H9 (cell line): ENCODE results near the gene MYL6B. TPM values are rescaled to one million over a fixed set of nuclear protein-coding genes. Genes with fewer than 3 reads are reported as not detected.

ENCODE experiments used
- DNase-seq: peaks from one replicate; pipeline ENCODE4 v3.0.0-alpha.2; 2017
- H2AFZ ChIP-seq: one replicate; pipeline ENCODE4 v1.6.1; 2013; ENCODE audit warnings: mild to moderate bottlenecking, low read length, control low read depth, moderate library complexity
- H2AK5ac ChIP-seq: 2 replicates; pipeline ENCODE4 v1.6.1; 2013; ENCODE audit warnings: low read length, control low read depth, mixed read lengths; ENCODE audit not compliant: insufficient read length
- H2BK120ac ChIP-seq: one replicate; pipeline ENCODE4 v1.6.1; 2013; ENCODE audit warnings: low read depth, mild to moderate bottlenecking, low read length, control low read depth, inconsistent platforms; ENCODE audit not compliant: poor library complexity, severe bottlenecking
- H2BK12ac ChIP-seq: 2 replicates; pipeline ENCODE4 v1.6.1; 2013; ENCODE audit warnings: low read length, control low read depth, mixed read lengths, low read depth; ENCODE audit not compliant: insufficient read length
- H2BK15ac ChIP-seq: 2 replicates; pipeline ENCODE4 v1.6.1; 2013; ENCODE audit warnings: low read depth, low read length, control low read depth
- H2BK20ac ChIP-seq: one replicate; pipeline ENCODE4 v1.6.1; 2013; ENCODE audit warnings: low read depth, mild to moderate bottlenecking, low read length, control low read depth, inconsistent platforms; ENCODE audit not compliant: poor library complexity, severe bottlenecking
- H2BK5ac ChIP-seq: 2 replicates; pipeline ENCODE4 v1.6.1; 2013; ENCODE audit warnings: low read length, control low read depth, mixed read lengths; ENCODE audit not compliant: insufficient read length
- H3K14ac ChIP-seq: 2 replicates; pipeline ENCODE4 v1.6.1; 2013; ENCODE audit warnings: low read length, control low read depth; ENCODE audit not compliant: insufficient read depth
- H3K18ac ChIP-seq: 2 replicates; pipeline ENCODE4 v1.6.1; 2013; ENCODE audit warnings: low read depth, mild to moderate bottlenecking, mixed read lengths, low read length, control low read depth; ENCODE audit not compliant: insufficient read length
- H3K23ac ChIP-seq: 2 replicates; pipeline ENCODE4 v1.6.1; 2013; ENCODE audit warnings: low read length, control low read depth, mixed read lengths, low read depth; ENCODE audit not compliant: insufficient read length
- H3K23me2 ChIP-seq: 2 replicates; pipeline ENCODE4 v1.6.1; 2013; ENCODE audit warnings: low read depth, mild to moderate bottlenecking, mixed read lengths, low read length, control low read depth; ENCODE audit not compliant: insufficient read length, poor library complexity, severe bottlenecking
- H3K27ac ChIP-seq: 2 replicates; pipeline ENCODE4 v1.5.1; 2013; ENCODE audit warnings: low read length, control low read depth, mixed read lengths, low read depth; ENCODE audit not compliant: insufficient read length
- H3K27me3 ChIP-seq: 2 replicates; pipeline ENCODE4 v1.6.1; 2013; ENCODE audit warnings: low read length, control low read depth, inconsistent platforms; ENCODE audit not compliant: insufficient read depth
- H3K4ac ChIP-seq: 2 replicates; pipeline ENCODE4 v1.6.1; 2013; ENCODE audit warnings: low read depth, mild to moderate bottlenecking, control low read depth, inconsistent platforms, low read length, moderate library complexity
- H3K4me1 ChIP-seq: 2 replicates; pipeline ENCODE4 v1.6.1; 2013; ENCODE audit warnings: low read length, control low read depth, inconsistent platforms; ENCODE audit not compliant: insufficient read depth
- H3K4me2 ChIP-seq: 2 replicates; pipeline ENCODE4 v1.6.1; 2013; ENCODE audit warnings: low read length, control low read depth, mixed read lengths; ENCODE audit not compliant: insufficient read length, insufficient read depth
- H3K56ac ChIP-seq: 2 replicates; pipeline ENCODE4 v1.6.1; 2013; ENCODE audit warnings: low read depth, mild to moderate bottlenecking, mixed read lengths, low read length, control low read depth; ENCODE audit not compliant: insufficient read length
- H3K79me1 ChIP-seq: 2 replicates; pipeline ENCODE4 v1.6.1; 2013; ENCODE audit warnings: low read depth, mild to moderate bottlenecking, moderate library complexity, low read length, control low read depth, inconsistent platforms; ENCODE audit not compliant: insufficient read depth, poor library complexity, severe bottlenecking
- H3K79me2 ChIP-seq: 2 replicates; pipeline ENCODE4 v1.6.1; 2013; ENCODE audit warnings: low read length, control low read depth, inconsistent platforms; ENCODE audit not compliant: insufficient read depth
- H3K9ac ChIP-seq: 2 replicates; pipeline ENCODE4 v1.6.1; 2013; ENCODE audit warnings: low read length, control low read depth, mixed read lengths; ENCODE audit not compliant: insufficient read length; ENCODE audit errors: extremely low read depth
- H3K9me3 ChIP-seq: one replicate; pipeline ENCODE4 v1.6.1; 2013; ENCODE audit warnings: low read depth, low read length, inconsistent platforms; ENCODE audit not compliant: control insufficient read depth
- H3T11ph ChIP-seq: one replicate; pipeline ENCODE4 v1.6.1; 2013; ENCODE audit warnings: mild to moderate bottlenecking, low read length, control low read depth, inconsistent platforms
- H4K20me1 ChIP-seq: one replicate; pipeline ENCODE4 v1.6.1; 2013; ENCODE audit not compliant: control insufficient read depth, insufficient read length, insufficient read depth
- H4K5ac ChIP-seq: 2 replicates; pipeline ENCODE4 v1.6.1; 2013; ENCODE audit warnings: low read depth, mild to moderate bottlenecking, mixed read lengths, low read length, control low read depth; ENCODE audit not compliant: insufficient read length
- H4K8ac ChIP-seq: replicated peaks from 2 replicates; pipeline ENCODE4 v1.6.1; 2013; ENCODE audit warnings: low read length, control low read depth, mixed read lengths, low read depth; ENCODE audit not compliant: insufficient read length
- H4K91ac ChIP-seq: 2 replicates; pipeline ENCODE4 v1.6.1; 2013; ENCODE audit warnings: low read depth, mild to moderate bottlenecking, moderate library complexity, mixed read lengths, low read length, control low read depth; ENCODE audit not compliant: insufficient read length
- H3K27ac Mint-ChIP-seq, 3 experiments: 2 replicates in 2 of 3; 3 replicates in 1 of 3; pipeline ENCODE4 v1.8.0; 2020 to 2021; ENCODE audit warnings: mixed read lengths in 3 of 3, mild to moderate bottlenecking in 1 of 3, moderate library complexity in 1 of 3
- H3K27me3 Mint-ChIP-seq: 2 replicates; pipeline ENCODE4 v1.8.0; 2021; ENCODE audit warnings: low read depth, mild to moderate bottlenecking, moderate library complexity, mixed read lengths
- H3K36me3 Mint-ChIP-seq, 3 experiments: 2 replicates in 2 of 3; 3 replicates in 1 of 3; pipeline ENCODE4 v1.8.0; 2020 to 2021; ENCODE audit warnings: low read depth in 3 of 3, mixed read lengths in 3 of 3; ENCODE audit not compliant: insufficient read depth in 1 of 3
- H3K4me1 Mint-ChIP-seq, 2 experiments: 2 replicates each; pipeline ENCODE4 v1.8.0; 2020; ENCODE audit warnings: mixed read lengths in 2 of 2
- H3K4me3 Mint-ChIP-seq, 2 experiments: 2 replicates in 1 of 2; 3 replicates in 1 of 2; pipeline ENCODE4 v1.8.0; 2020 to 2021; ENCODE audit warnings: mild to moderate bottlenecking in 2 of 2, mixed read lengths in 2 of 2, moderate library complexity in 1 of 2
- H3K9me3 Mint-ChIP-seq, 2 experiments: 2 replicates in 1 of 2; 3 replicates in 1 of 2; pipeline ENCODE4 v1.8.0; 2020; ENCODE audit warnings: mild to moderate bottlenecking in 2 of 2, mixed read lengths in 2 of 2, moderate library complexity in 1 of 2
- CTCF ChIP-seq: fragments of 200-600 bp; sonication (generic); conservative IDR thresholded peaks from 3 replicates; pipeline ENCODE4 v1.8.0; 2021; ENCODE audit warnings: antibody characterized with exemption, mild to moderate bottlenecking
- WGBS: extraction: QIAGEN DNeasy Blood & Tissue Kit; methylation state at CpG from one replicate; pipeline ENCODE4 v1.1.7; 2013; ENCODE audit warnings: missing lambda C conversion rate, low lambda C conversion rate, mixed read lengths; ENCODE audit not compliant: insufficient read length; ENCODE audit errors: extremely low coverage; 5-methylcytosine and 5-hydroxymethylcytosine counted together
- total RNA-seq: library from RNA; stranded (reverse); gene quantifications from 2 replicates; pipeline ENCODE4 v1.2.1, GENCODE V29; 2021

The MYL6B gene
- total RNA-seq, 1 experiment from 2014 or later: 165 TPM

GRCh38 chr12:56129206-56129941, 23.0 kb upstream of the MYL6B start:
- Histone ChIP-seq H3K79me1 (no peaks in the 10 kb centered on the region), H4K5ac (no peak overlapping the region), H2BK15ac (no peak overlapping the region), H3K4ac (no peak overlapping the region), H2BK120ac (no peak overlapping the region), H2BK20ac (no peak overlapping the region), H3K27ac (no peak overlapping the region), H3K23me2 (peaks cover 17% of the 10 kb centered on the region), H3K9me3 (no peaks in the 10 kb centered on the region), H2BK5ac (no peak overlapping the region), H4K91ac (no peak overlapping the region), H3K27me3 (no peaks in the 10 kb centered on the region), H2BK12ac (no peak overlapping the region), H3K56ac (no peak overlapping the region), H3K18ac (peak overlapping the region; percentile 74), H3K79me2 (no peaks in the 10 kb centered on the region), H3K23ac (no peak overlapping the region), H4K8ac (no peak overlapping the region), H3K4me1 (no peaks in the 10 kb centered on the region), H2AK5ac (no peak overlapping the region), H3T11ph (no peak overlapping the region), H3K9ac (peak overlapping the region; percentile 84), H2AFZ (no peak overlapping the region), H4K20me1 (no peaks in the 10 kb centered on the region), H3K4me2 (peak overlapping the region; percentile 100), H3K14ac (peak overlapping the region; percentile 87)
- Mint-ChIP-seq H3K36me3 (peaks cover 39 to 47% (median 43%) of the 10 kb centered on the region in 3 experiments), H3K27ac (peak overlapping the region in 1 of 3 experiments; percentile 99; a peak in 2 of 7 replicates), H3K4me1 (peaks cover 26 to 27% of the 10 kb centered on the region in 2 experiments), H3K9me3 (no peaks in the 10 kb centered on the region; a peak in 1 of 5 replicates), H3K27me3 (no peaks in the 10 kb centered on the region), H3K4me3 (peak overlapping the region; percentile 88 to 98)
- peak; percentile 81 for DNase-seq
- no peak for TF ChIP-seq CTCF
- WGBS: no CpG with 5 or more reads among the region's 29 CpGs
